Putamen (tissue), 1 donor: Measurements from ENCODE around the gene S100A3.

Experiments used
- DNase-seq: peaks from one replicate; pipeline ENCODE4 v3.0.0-alpha.2; 2016; ENCODE audit warnings: low spot score

Gene S100A3

DNA sequence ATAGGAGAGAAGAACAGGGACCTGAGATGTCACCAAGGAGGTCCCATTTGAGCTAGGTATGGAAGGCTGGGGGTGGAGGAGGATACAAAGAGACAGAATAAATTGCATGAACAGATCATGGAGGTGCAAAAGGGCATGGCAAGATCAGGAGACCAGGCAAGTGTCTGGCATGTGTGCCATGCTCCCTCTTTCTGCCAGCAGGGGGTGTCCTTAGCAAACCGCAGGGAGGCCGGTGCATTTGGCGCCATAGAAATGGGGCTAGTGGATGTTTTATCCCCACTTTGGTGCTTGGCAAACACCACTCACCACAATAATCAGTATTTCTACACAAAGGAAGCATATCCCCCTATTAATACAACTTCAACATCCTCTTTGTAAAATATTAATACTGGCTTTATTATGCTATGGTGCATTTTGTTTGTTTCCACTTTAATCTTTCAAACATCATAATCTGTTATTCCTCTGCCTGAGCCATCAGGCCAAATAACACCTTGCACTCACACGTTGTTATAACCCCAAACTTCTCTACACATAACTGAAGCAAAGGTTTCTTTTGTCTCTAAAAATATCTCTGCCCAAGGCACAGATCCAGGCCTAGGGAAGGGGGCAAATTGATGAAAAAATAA, 39.2 kb downstream of the S100A3 start:
- DNase-seq, result no peak

DNA sequence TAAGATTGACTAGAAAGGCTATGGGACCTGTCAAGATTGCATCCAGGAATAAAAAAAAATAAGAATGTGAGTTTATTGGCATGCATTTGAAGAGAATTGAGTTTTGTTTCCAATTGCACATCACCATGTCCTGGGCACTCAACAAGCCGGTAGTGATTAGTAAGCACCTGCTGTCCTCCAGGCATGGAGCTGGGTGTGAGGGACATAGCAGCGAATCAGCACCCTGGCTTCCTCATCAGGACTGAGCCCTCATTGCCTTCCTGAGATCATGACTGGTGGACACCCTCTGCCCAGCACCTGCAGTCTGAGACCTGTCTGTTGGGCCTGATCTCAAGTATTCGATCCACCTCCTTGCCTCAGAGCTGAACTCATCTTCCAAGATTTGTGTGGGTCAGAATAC, 40.0 kb downstream of the S100A3 start:
- no peak for DNase-seq

- DNase-seq, result no peak
These were observed 41.0 kb downstream of the S100A3 start for GRCh38 chr1:153507926-153508583.

DNA sequence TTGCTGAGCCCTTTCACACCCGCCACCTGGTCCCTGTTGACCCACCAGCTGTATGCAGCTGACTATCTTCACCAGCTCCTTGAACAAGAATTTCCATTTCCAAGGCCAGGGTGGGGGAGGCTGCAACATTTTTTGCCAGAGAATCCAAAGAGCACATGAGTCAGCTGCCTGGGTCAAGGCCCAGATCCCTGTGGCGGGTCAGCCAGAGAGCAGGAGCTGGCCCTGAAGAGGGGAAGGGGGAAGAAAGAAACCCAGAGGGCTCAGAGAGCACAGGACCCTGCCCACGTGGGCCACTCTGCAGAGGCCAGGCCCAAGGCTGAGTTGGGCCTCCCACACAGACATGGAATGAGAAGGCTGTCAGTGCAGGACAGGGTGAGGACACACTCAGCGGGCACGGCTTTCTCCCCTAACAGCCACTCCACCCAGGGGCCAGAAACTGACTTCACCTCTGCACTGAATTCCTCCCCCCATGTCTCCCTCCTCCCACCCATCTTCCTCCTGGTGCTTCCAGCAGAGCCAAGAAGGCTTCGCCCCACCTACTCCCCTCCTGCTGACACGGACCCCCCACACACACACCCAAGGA, 42.1 kb downstream of the S100A3 start:
- DNase-seq, result no peak

DNA sequence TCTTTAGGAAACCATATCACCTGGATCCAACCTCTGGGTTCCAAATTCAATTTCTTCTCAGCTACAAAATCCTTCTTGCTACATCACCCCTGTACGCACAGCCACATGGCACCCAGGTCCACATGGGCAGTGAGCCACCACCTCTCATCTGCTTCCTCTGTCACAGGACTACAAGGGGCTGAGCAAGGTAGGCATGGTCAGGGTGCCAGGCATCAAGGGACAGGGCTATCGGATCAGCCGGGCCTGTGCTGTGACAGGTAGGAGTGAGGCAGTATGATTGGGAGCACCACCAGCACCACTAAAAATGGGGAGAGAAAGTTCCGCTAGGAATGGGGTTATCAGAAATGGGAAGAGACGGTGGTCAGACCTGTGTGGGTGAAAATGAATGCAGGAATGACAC, 42.7 kb downstream of the S100A3 start:
- DNase-seq, result no peak

- no peak for DNase-seq
These were observed 43.5 kb downstream of the S100A3 start for GRCh38 chr1:153505576-153505975.

GRCh38 chr1:153503766-153504165, 45.3 kb downstream of the S100A3 start:
- DNase-seq, result no peak

- DNase-seq, result no peak
These were observed 50.3 kb downstream of the S100A3 start for GRCh38 chr1:153498746-153499145.
